Ammon's horn (tissue), 1 donor: Measurements from ENCODE around the gene FDX1.

Experiments used
- DNase-seq: peaks from one replicate; pipeline ENCODE4 v3.0.0-alpha.2; 2016; ENCODE audit warnings: low spot score

The FDX1 gene

DNA sequence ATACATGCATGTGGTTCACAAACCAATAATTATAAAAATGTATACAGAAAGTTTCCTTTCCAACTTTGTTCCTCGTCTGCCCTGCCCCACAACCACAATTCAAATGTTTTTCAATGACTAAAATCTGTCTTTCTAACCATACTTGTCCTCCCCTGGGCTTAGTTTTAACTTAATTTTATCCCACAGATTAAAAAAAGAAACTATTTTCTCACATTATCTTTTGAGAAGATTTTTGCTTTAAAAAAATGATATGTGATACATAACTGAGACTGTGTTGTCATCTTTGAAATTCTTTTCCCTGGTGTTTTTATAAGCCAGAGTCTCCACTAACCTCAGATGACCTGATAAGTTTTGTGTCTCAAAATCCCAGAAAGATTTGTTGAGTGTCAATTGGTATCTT lies 79.0 kb downstream of the FDX1 start:
- no peak for DNase-seq

DNA sequence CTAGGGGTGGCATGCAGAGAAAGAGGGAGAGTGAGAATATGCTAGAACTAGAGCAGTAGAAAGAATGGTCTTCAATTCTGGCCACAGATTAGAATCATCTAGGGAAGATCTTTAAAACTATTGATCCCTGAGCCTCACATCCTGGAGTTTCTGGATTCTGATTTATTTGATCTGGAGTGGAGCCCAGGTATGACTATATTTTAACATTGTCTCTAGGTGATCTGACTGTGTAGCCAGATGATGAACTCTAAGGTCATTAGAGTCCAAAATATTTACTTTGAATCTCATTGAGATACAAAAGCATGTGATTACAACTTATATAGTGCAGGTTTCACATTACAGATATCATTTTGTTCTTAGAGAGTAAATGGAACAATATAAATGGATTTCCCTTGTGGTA lies 79.7 kb downstream of the FDX1 start:
- no peak for DNase-seq

DNA sequence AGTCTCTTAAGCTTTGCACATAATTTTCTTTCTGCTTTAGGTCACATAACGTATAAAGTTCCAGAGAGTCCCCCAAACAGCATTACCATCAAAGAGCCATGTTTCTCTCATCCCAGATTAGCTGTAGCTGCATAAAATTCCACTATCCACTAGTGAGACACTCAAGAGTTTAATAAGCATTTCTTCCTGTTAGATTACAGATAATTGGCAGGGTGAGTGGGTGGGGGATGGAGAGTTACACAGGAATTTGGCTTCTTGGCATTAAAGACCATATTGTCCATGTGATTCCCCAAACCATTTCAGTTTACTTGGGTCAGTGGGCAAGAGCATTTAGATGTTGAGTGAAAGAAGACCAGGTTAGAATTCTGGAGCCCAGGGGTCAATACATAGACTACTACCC lies 82.3 kb downstream of the FDX1 start:
- DNase-seq: no peak

DNA sequence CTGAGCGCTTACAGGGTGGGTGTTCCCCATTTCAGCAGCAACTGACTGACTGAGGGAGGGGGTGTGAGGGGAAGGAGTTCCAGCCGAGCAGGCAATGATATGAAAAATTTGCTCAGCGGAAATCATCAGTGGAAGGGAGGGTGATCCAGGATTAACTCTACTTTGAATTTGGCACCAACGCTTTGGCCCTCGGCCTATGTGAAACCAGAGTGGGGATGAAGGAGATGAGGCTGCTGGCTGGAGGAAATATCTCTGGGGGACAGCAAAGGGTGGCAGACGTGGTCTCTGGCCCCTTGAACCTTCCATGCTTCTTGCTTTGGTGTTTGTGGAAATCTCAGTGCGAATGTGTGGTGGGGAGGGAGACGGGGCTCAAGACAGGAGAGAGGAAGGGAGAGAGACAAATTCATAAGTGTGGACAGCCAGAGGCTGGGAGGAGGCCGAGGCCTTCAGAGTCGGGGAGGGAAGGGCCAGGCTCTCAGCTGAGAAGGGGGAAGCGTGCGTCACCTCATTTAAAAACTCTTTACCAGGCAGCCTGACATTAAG lies 83.6 kb downstream of the FDX1 start:
- DNase-seq: no peak

DNA sequence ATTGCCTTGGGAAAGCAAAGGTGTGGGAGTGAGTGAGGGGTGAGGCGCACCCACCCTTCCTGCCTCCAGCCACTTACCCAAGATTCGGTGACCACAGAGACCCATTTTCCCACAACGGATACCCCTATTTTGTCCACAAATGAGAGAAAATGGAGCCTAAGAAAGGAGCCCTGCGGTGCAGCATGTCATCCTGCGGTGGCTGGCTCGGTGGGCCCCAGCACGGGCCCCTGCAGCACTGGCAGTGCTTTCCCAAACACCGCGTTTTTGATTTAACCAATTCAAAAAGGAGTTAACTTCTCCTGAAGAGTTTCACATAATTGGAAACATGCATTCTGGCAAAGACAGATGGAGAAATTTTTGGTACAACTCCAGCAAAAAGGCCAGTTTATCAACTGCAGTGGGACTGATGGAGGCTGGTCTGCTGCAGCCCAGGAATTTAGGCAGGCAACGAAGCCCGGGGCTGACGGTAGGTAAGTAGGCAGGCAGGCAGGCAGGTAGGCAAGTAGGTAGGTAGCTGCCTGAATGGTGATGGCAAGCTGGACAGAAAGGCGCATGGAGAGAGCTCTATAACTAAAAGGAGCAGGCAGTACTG lies 84.2 kb downstream of the FDX1 start:
- DNase-seq: no peak
